Mononuclear cell (primary cell): ENCODE data around the gene ZMYM2. TPM values are rescaled to one million over a fixed set of nuclear protein-coding genes. Genes with fewer than 3 reads are reported as not detected.

Experiments used
- H3K27me3 ChIP-seq: 2 replicates; pipeline ENCODE4 v1.6.0; 2011; ENCODE audit warnings: low read length, control low read depth; ENCODE audit not compliant: insufficient read depth
- H3K4me1 ChIP-seq: 2 replicates; pipeline ENCODE4 v1.5.1; 2011; ENCODE audit warnings: mild to moderate bottlenecking, low read length, control low read depth; ENCODE audit not compliant: insufficient read depth
- H3K4me3 ChIP-seq: 2 replicates; pipeline ENCODE4 v1.5.1; 2011; ENCODE audit warnings: mild to moderate bottlenecking, low read length, moderate library complexity
- H3K9me3 ChIP-seq: 2 replicates; pipeline ENCODE4 v1.5.1; 2011; ENCODE audit warnings: low read depth, mild to moderate bottlenecking, control low read depth, low read length
- total RNA-seq: library from RNA; depleted of rRNA; stranded (reverse); fragments of >200 nt; gene quantifications from one replicate; pipeline ENCODE4 v1.2.3, GENCODE V29; 2012

ZMYM2 gene
- total RNA-seq, 1 donor, result 120 TPM

DNA sequence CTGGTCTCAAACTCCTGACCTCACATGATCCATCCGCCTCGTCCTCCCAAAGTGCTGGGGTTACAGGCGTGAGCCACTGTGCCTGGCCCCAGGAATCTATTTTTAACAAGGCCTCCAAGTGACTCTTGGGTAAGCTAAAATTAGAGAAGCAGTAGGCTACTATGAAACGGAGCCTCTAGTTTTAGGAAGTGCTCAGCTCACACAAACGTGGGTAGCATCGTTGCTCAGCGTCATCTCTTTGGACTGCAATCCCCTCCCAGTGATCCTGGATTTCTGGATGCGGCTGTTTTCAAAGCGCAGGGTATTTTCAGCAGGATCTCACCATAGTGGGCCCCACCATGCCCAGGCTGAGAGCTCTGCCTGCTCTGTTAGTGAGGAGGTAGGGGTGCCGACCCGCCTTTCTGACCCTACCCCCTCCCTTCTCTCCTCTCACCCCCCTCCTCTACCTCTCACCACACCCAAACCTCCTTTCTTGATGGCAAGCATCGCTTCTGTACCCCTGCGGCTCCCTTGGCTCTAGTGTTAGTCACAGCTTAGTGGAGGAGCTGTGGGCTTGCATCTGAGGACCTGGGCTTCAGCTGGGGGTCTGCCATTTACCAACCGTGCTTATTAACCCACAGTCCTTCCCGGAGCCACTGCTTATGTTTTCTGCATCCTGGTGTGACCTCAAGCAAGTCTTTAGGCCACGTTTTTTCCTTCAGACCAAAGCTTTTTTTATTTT is 168.2 kb downstream of the ZMYM2 start:
- peaks cover 24% of the 10 kb centered on the region for H3K4me1 ChIP-seq
- no peaks in the 10 kb centered on the region for H3K9me3 ChIP-seq
- H3K4me3 ChIP-seq, result no peak overlapping the region
- peaks cover 51% of the 10 kb centered on the region for H3K27me3 ChIP-seq

GRCh38 chr13:20127262-20127561 is 168.7 kb downstream of the ZMYM2 start:
- Histone ChIP-seq H3K9me3 (no peaks in the 10 kb centered on the region), H3K4me1 (peaks cover 23% of the 10 kb centered on the region), H3K4me3 (peak overlapping the region; percentile 47), H3K27me3 (peaks cover 52% of the 10 kb centered on the region)

- Histone ChIP-seq H3K9me3 (no peaks in the 10 kb centered on the region), H3K4me1 (peaks cover 23% of the 10 kb centered on the region), H3K4me3 (peak overlapping the region; percentile 47), H3K27me3 (peaks cover 52% of the 10 kb centered on the region)
These were observed 169.3 kb downstream of the ZMYM2 start for GRCh38 chr13:20127562-20128458.

GRCh38 chr13:20128459-20128931 is 170.0 kb downstream of the ZMYM2 start:
- Histone ChIP-seq H3K9me3 (no peaks in the 10 kb centered on the region), H3K27me3 (peaks cover 52% of the 10 kb centered on the region), H3K4me1 (peaks cover 23% of the 10 kb centered on the region), H3K4me3 (peak overlapping the region; percentile 47)

GRCh38 chr13:20129076-20129475 is 170.5 kb downstream of the ZMYM2 start:
- Histone ChIP-seq H3K4me1 (peaks cover 23% of the 10 kb centered on the region), H3K4me3 (no peak overlapping the region), H3K9me3 (no peaks in the 10 kb centered on the region), H3K27me3 (peaks cover 52% of the 10 kb centered on the region)

DNA sequence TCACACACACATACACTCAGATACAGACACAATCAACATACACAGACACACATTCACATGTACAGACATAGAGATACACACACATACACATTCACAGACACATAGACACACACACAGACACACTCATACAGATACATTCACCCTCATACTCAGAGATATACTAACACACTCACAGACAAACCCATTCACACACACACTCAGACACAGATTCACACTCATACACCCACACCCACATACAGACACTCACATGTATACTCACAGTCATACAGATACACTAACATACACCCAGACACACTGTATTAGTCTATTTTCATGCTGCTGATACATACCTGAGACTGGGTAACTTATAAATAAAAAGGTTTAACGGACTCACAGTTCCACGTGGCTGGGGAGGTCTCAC is 171.5 kb downstream of the ZMYM2 start:
- H3K9me3 ChIP-seq, result no peaks in the 10 kb centered on the region

DNA sequence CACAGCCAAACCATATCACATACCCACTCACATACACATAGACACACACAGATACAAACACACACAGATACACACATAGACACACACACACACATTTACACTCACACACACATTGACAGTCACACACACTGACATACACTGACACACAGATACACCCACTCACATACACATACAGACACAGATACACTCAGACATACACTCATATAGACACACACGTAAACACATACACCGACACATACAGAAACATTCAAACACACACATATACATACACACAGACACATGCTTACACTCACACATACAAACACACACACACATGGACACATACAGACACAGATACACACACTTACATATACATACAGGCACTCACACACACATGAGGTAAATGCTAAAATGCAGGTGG is 172.1 kb downstream of the ZMYM2 start:
- no peak overlapping the region for H3K4me3 ChIP-seq
- H3K27me3 ChIP-seq, result peaks cover 50% of the 10 kb centered on the region
- no peaks in the 10 kb centered on the region for H3K9me3 ChIP-seq
- H3K4me1 ChIP-seq, result peaks cover 23% of the 10 kb centered on the region

More for the DNA sequence above, 171.5 kb downstream of the ZMYM2 start:
- H3K4me3 ChIP-seq, result no peak overlapping the region
- peaks cover 23% of the 10 kb centered on the region for H3K4me1 ChIP-seq
- H3K27me3 ChIP-seq, result peaks cover 54% of the 10 kb centered on the region

DNA sequence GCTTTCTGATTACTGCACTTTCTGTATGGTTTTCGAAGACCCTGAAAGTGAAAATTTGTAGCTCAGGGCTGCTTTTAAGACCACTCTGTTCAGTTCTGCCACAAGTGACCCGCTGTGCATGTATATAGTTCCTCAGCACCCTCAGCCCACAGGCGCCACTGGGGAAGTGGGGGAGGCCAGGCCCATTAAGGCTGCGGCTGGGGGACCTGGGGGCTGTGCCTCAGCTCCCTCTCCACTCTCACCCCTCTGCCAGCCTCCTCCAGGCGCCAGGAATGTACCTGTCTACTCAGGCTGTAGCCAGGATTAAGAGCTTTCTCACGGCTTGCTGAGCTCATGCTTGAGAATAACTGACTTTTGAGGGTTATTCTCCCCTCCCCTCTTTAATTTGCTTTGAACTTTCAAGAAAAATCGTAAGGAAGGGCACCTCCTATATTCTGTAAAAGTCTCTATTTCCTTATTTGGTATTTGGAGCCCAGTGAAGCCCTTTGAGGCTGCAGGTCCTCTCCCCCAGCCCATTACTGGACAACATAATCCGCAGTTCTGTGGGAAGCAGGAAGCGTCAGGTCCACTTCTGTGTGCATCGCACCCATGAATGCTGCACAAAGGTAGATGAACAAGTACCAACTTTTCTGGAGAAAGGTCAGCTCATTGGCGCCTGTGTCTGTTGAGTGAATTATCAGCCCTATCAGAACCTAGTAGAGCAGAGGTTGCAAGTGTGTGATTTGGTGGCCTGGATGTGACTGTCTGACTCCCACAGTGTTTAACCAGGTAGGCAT is 172.7 kb downstream of the ZMYM2 start:
- Histone ChIP-seq H3K4me3 (no peak overlapping the region), H3K9me3 (no peaks in the 10 kb centered on the region), H3K27me3 (peaks cover 46% of the 10 kb centered on the region), H3K4me1 (peaks cover 23% of the 10 kb centered on the region)

GRCh38 chr13:20132052-20132634 is 173.6 kb downstream of the ZMYM2 start:
- Histone ChIP-seq H3K27me3 (peaks cover 51% of the 10 kb centered on the region), H3K4me1 (peaks cover 26% of the 10 kb centered on the region), H3K4me3 (no peak overlapping the region), H3K9me3 (no peaks in the 10 kb centered on the region)

DNA sequence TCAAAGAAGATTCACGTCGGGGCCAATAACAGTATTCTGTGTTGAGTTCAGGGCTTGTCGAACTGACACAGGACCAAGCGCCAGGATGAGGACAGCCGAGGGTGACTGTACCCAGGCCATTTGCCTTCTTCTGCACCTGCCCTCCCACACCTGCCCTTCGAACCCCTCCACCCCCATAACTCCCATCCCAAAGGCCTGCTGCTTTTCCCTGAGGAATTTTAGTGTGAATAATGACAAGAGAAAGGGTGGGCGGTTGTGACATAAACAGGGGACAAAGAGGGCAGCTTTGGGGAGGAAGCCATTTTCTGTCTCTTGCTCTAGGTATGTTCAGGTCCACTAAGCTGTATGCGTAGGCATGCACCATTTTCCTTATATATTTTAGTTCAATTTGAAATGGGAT is 176.2 kb downstream of the ZMYM2 start:
- Histone ChIP-seq H3K9me3 (no peaks in the 10 kb centered on the region), H3K4me1 (peaks cover 8% of the 10 kb centered on the region), H3K27me3 (peaks cover 55% of the 10 kb centered on the region), H3K4me3 (no peak overlapping the region)

DNA sequence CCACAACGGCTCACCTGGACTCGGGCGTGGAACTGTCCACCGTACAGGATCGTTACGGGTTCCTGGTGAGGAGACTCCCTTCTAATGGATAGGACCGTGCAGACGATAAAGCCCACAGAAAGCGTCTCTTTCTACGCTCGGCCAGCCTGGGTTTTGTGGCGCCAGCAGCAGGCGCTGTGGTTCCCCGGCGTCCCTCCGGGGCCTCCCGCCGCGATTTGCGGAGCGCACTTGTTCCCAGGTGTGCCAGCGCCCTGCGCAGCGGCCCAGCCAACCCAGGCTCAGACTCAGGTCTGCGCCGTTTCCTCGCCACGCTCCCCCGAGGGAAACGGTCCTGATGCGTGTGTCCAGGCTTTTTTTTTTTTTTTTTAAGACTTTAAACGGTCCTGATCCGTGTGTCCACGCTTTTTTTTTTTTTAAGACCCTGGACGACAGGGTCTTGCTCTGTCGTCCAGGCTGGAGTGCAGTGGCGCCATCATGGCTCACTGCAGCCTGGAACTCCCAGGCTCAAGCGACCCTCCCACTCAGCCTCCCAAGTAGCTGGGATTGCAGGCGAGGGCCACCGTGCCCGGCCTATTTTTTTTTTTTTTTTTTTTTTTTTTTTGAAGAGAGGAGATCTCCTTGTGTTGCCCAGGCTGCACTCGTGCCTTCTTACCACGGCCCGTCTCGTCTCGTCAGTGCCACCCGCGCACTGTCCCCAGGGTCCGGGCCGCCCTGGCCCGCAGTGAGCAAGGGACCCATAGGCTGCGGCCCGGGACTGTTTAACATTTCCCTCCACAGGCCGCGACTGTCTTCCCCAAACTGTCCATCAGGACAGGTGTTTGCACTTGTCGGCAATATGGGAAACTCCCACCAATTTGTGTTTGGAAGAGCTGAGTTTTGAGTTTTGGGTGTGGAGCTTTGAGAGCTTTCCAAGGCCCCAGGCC is 178.5 kb downstream of the ZMYM2 start:
- Histone ChIP-seq H3K9me3 (no peaks in the 10 kb centered on the region), H3K4me1 (peaks cover 8% of the 10 kb centered on the region), H3K27me3 (peaks cover 56% of the 10 kb centered on the region), H3K4me3 (no peak overlapping the region)

GRCh38 chr13:20137875-20138274 is 179.3 kb downstream of the ZMYM2 start:
- Histone ChIP-seq H3K4me3 (no peak overlapping the region), H3K9me3 (no peaks in the 10 kb centered on the region), H3K27me3 (peaks cover 62% of the 10 kb centered on the region), H3K4me1 (peaks cover 8% of the 10 kb centered on the region)

- H3K9me3 ChIP-seq, result no peaks in the 10 kb centered on the region
- H3K27me3 ChIP-seq, result peaks cover 66% of the 10 kb centered on the region
- no peak overlapping the region for H3K4me3 ChIP-seq
- peaks cover 8% of the 10 kb centered on the region for H3K4me1 ChIP-seq
These were observed 182.0 kb downstream of the ZMYM2 start for GRCh38 chr13:20140487-20140886.
